ENCODE data around the gene ZNF69.

GRCh38 chr19:11948646-11949045 is 61.1 kb downstream of the ZNF69 start:
- no peak for TF ChIP-seq CTCF (IDR thresholded peaks at IDR 0.05; ENCODE audit: insufficient read depth, low read length)
- TF ChIP-seq GABPA (IDR thresholded peaks at IDR 0.05; ENCODE audit: low read depth): no peak
- no peak for TF ChIP-seq POLR2AphosphoS5 (IDR thresholded peaks at IDR 0.05; ENCODE audit: low read depth)
- TF ChIP-seq REST (IDR thresholded peaks at IDR 0.05; ENCODE audit: insufficient replicate concordance, low read depth): no peak
- TF ChIP-seq SPI1 (IDR thresholded peaks at IDR 0.05; ENCODE audit: borderline replicate concordance, low read depth): no peak
